Measurements from ENCODE around the gene TFCP2L1. TPM values are rescaled to one million over a fixed set of nuclear protein-coding genes. Genes with fewer than 3 reads are reported as not detected.

The TFCP2L1 gene
- total and polyA plus RNA-seq, 2 of the 4 experiments (the other 2 are of a cell fraction): not detected

GRCh38 chr2:121231385-121232000 lies 53.5 kb downstream of the TFCP2L1 start:
- no peak overlapping the region for H3K18ac ChIP-seq (ENCODE audit: low read depth, low read length)
- no peak overlapping the region for H3K23ac ChIP-seq (ENCODE audit: low read depth, low read length)
- no peak overlapping the region for H3K9ac ChIP-seq (ENCODE audit: low read depth, low read length)
- ChIA-PET POLR2A (ENCODE audit: unreplicated experiment) (no interaction called here), CTCF (no interaction called here)
- no peaks in the 10 kb centered on the region for H3K4me1 ChIP-seq (ENCODE audit: control insufficient read depth, insufficient read depth, low read length)
- H2AK9ac ChIP-seq (replicated peaks; ENCODE audit: low read depth, low read length, poor library complexity): no peak overlapping the region
- H2AK5ac ChIP-seq (ENCODE audit: low read depth, low read length): no peak overlapping the region
- no peaks in the 10 kb centered on the region for H3K9me1 ChIP-seq (ENCODE audit: insufficient read depth, low read length)
- dilution Hi-C loops (cut with HindIII; ENCODE audit: low sequenced_read_pairs, unreplicated experiment) (no loop called here), in situ Hi-C loops (cut with MboI; ENCODE audit: low sequenced_read_pairs) (no loop called here), intact Hi-C loops (cut with micrococcal nuclease) (no loop called here)
- H2BK20ac ChIP-seq (ENCODE audit: low read depth, low read length): no peak overlapping the region
- no peak overlapping the region for H3K27ac ChIP-seq (ENCODE audit: insufficient read depth, low read length)
- no peak overlapping the region for H3K14ac ChIP-seq (replicated peaks; ENCODE audit: low read depth, low read length)
- 72% methylated on average over 4 of the region's 17 CpGs; no CpG with 5 or more reads in 1 of the 2 experiments for WGBS, 2 experiments (ENCODE audit: extremely low coverage in 2 of 2, insufficient read length in 1 of 2)
- H2BK5ac ChIP-seq (ENCODE audit: low read depth, low read length, poor library complexity, severe bottlenecking): no peak overlapping the region
- ATAC-seq (ENCODE audit: low read depth) (no peak), DNase-seq (no peak)
- H3K4ac ChIP-seq (ENCODE audit: low read depth, low read length): no peak overlapping the region
- no peak overlapping the region for H2BK120ac ChIP-seq (ENCODE audit: low read depth, low read length)
- no peaks in the 10 kb centered on the region for H3K79me1 ChIP-seq (ENCODE audit: low read depth in 1 of 2, low read length in 2 of 2)
- no peak overlapping the region for H4K91ac ChIP-seq (ENCODE audit: insufficient read depth, low read depth, low read length)
- no peaks in the 10 kb centered on the region for H4K20me1 ChIP-seq (ENCODE audit: insufficient read depth, low read length)
- no peaks in the 10 kb centered on the region for H3K9me3 ChIP-seq (ENCODE audit: control insufficient read depth, insufficient read depth, low read length)
- H4K8ac ChIP-seq (ENCODE audit: low read depth in 2 of 2, low read length in 2 of 2): no peak overlapping the region
- no peak overlapping the region for H2AFZ ChIP-seq (replicated peaks; ENCODE audit: low read length, poor library complexity)
- no peak overlapping the region for H3K56ac ChIP-seq (ENCODE audit: extremely low read depth, insufficient read depth, low read length)
- no peak for TF ChIP-seq MAZ (IDR thresholded peaks at IDR 0.05; ENCODE audit: borderline replicate concordance, low read depth, low read length)
- no peak for TF ChIP-seq POLR2A (IDR thresholded peaks at IDR 0.05; ENCODE audit: low read depth, low read length)
- no peak for TF ChIP-seq RCOR1 (IDR thresholded peaks at IDR 0.05; ENCODE audit: insufficient replicate concordance, low read length)
- no peak for TF ChIP-seq USF2 (IDR thresholded peaks at IDR 0.05; ENCODE audit: low read depth, low read length)
- TF ChIP-seq CTCF (conservative IDR thresholded peaks at IDR 0.05; ENCODE audit: low read depth, low read length): no peak
- no peak for TF ChIP-seq BHLHE40 (IDR thresholded peaks at IDR 0.05; ENCODE audit: low read depth, low read length)
- no peak for TF ChIP-seq RAD21 (IDR thresholded peaks at IDR 0.05; ENCODE audit: low read length)
- no peak for TF ChIP-seq NFE2L2 (IDR thresholded peaks at IDR 0.05; ENCODE audit: low read depth, low read length)
- TF ChIP-seq CEBPB (IDR thresholded peaks at IDR 0.05; ENCODE audit: low read depth, low read length): no peak
- TF ChIP-seq SMC3 (IDR thresholded peaks at IDR 0.05; ENCODE audit: low read depth, low read length): no peak
- no peak for TF ChIP-seq MAFK (IDR thresholded peaks at IDR 0.05; ENCODE audit: low read depth, low read length)
- no peak for TF ChIP-seq RFX5 (IDR thresholded peaks at IDR 0.05; ENCODE audit: low read depth, low read length)
- no peak for TF ChIP-seq FOS (IDR thresholded peaks at IDR 0.05; ENCODE audit: low read depth, low read length)
- TF ChIP-seq CHD1 (IDR thresholded peaks at IDR 0.05; ENCODE audit: low read depth, low read length): no peak
- TF ChIP-seq ELK1 (IDR thresholded peaks at IDR 0.05; ENCODE audit: borderline replicate concordance, low read depth, low read length): no peak
- TF ChIP-seq MXI1 (IDR thresholded peaks at IDR 0.05; ENCODE audit: borderline replicate concordance, low read depth, low read length): no peak
- no peak overlapping the region for H3K4me2 ChIP-seq (ENCODE audit: low read depth, low read length)
- H2BK15ac ChIP-seq (ENCODE audit: low read depth, low read length): no peak overlapping the region
- no peak overlapping the region for H4K5ac ChIP-seq (ENCODE audit: low read depth, low read length)
- no peaks in the 10 kb centered on the region for H3K36me3 ChIP-seq (ENCODE audit: control insufficient read depth, insufficient read depth, low read length)
- H3K27me3 ChIP-seq (ENCODE audit: control insufficient read depth, insufficient read depth, low read length): peaks cover 40% of the 10 kb centered on the region
- BruUV-seq (replicated peaks): no TSS peak
- no peak overlapping the region for H3K4me3 ChIP-seq (ENCODE audit: insufficient read depth, low read depth, low read length)
